ENCODE results near the gene PIP5K1C. TPM values are rescaled to one million over a fixed set of nuclear protein-coding genes. Genes with fewer than 3 reads are reported as not detected.
A peak's percentile ranks its signal among the peaks of the same experiment; 100 is the strongest.

Gene PIP5K1C
- total and polyA plus RNA-seq, 5 donors: 31.4 to 48.3 (median 39.7) TPM

DNA sequence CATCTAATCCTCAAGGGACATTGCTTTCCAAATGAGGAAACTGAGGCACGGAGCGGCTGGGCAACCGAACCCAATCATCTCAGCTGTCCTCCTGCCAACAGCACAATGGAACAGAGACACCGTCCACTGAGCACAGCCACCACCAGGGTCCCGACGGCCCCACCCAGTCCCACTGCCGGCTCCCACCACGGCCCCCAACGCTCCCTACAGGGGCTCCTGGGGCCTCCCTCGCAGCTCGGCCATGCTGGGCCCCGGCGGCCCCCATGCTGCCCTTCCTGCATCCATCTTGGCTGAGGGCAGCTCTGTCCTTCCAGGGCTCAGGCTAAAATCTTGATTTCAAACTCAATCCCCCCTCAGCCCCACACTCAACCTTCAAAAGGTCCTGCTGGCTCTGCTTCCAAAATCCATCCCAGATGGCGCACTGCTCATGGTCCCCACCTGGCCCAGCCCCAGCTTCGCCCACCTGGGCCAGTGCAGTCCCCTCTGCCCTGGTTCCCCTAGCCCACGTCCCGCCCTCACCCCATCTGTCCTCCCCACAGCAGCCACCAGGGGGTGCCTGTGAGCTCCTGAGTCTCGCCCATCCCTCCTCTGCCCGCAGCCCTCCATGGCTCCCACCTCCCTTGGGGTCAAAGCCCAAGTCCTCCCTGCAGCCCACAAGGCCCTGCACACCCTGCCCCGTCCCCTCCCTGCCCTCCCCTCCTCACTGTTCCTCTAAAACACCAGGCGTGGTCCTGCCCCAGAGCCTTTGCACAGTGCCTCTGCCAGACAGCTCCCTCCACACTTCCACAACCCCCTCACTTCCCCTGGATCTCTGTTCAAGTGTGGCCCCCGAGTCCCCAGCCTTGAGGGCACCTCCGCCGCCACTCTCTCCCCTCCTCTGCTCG lies 7.9 kb downstream of the PIP5K1C start:
- intact Hi-C loops (cut with DNase I): no loop called here
- Histone ChIP-seq H3K27ac (ENCODE audit: low read length) (no peak overlapping the region), H3K4me3 (ENCODE audit: low read length) (no peak overlapping the region), H3K27me3 (ENCODE audit: control insufficient read depth, insufficient read depth) (no peaks in the 10 kb centered on the region), H3K9me3 (ENCODE audit: control insufficient read depth, low read length) (no peaks in the 10 kb centered on the region), H3K4me1 (ENCODE audit: control insufficient read depth, insufficient read depth, low read length) (peaks cover 2% of the 10 kb centered on the region)
- peak in 1 of 3 donors; percentile 74 for DNase-seq
- 89% methylated on average over 25 of the region's 25 CpGs for WGBS
- peak; percentile 3 to 44 for ATAC-seq

DNA sequence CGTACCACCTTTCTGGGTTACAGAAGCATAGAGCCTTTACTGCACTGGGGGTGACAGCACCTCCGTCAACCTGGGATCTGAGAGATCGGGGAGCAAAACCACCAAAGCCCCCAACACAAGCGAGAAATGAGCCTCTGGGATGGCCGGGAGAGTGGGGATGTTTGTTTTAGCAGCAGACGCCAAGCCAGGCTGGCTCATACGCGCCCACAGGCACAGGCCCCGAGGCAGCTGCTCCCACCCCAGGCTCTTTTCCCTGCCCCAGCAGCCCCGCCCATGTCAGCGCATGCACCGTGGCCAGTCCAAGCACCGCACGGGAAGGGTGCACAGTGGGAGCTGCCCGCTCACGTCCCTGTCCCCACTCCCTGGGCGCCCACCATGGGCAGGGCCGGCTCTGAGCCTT lies 8.5 kb downstream of the PIP5K1C start:
- Histone ChIP-seq H3K27me3 (ENCODE audit: control insufficient read depth, insufficient read depth) (no peaks in the 10 kb centered on the region), H3K9me3 (ENCODE audit: control insufficient read depth, low read length) (no peaks in the 10 kb centered on the region), H3K27ac (ENCODE audit: low read length) (no peak overlapping the region), H3K4me1 (ENCODE audit: control insufficient read depth, insufficient read depth, low read length) (peaks cover 3% of the 10 kb centered on the region), H3K4me3 (ENCODE audit: low read length) (no peak overlapping the region)
- DNase-seq (no peak), ATAC-seq (no peak)
- 97% methylated on average over 18 of the region's 18 CpGs for WGBS
- intact Hi-C loops (cut with DNase I): no loop called here

- intact Hi-C loops (cut with DNase I): no loop called here
- 95% methylated on average over 16 of the region's 16 CpGs for WGBS
- Histone ChIP-seq H3K9me3 (ENCODE audit: control insufficient read depth, low read length) (no peaks in the 10 kb centered on the region), H3K27me3 (ENCODE audit: control insufficient read depth, insufficient read depth) (no peaks in the 10 kb centered on the region), H3K4me3 (ENCODE audit: low read length) (no peak overlapping the region), H3K27ac (ENCODE audit: low read length) (no peak overlapping the region), H3K4me1 (ENCODE audit: control insufficient read depth, insufficient read depth, low read length) (peaks cover 3% of the 10 kb centered on the region)
- DNase-seq (no peak), ATAC-seq (no peak)
Observed at GRCh38 chr19:3691372-3691716, 8.9 kb downstream of the PIP5K1C start.

DNA sequence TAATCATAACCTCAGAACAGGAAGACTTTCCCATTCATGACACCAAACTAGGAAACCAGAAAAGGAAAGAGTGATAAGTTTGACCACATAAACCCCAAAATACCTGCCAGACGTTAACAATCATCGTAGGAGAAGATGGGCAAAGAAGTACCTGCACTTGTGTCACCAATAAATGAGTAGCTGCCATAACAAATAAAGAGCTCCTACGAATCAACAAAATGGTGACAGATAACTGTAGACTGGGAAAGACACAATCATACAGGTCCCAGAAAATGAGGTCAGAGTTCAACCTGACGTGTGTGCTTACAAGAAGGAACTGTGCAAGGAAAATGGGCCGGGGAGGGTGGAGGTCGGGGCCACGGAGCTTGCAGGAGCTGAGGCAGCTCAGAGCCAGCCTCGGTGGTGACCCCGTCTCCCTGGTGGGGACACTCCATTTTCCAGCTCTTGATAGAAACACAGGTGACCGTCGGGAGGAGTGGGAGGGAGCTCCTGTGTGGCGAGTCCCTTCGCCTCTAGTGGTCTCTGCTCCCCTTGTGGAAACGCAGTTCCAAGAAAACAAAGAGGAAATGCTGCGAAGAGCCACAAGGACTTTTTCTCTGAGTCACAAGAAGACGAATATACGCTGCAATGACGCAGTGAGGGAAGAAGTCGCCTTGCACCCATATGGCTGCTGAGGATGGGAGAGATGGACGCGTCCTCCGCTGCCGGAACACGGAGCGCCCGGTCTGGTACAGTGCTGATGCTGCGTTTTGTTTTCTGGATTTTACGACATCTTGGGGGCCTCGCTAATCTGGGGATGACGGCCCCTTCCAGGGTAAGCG lies 9.5 kb downstream of the PIP5K1C start:
- no peak overlapping the region for H3K27ac ChIP-seq (ENCODE audit: low read length)
- intact Hi-C loops (cut with DNase I): no loop called here

DNA sequence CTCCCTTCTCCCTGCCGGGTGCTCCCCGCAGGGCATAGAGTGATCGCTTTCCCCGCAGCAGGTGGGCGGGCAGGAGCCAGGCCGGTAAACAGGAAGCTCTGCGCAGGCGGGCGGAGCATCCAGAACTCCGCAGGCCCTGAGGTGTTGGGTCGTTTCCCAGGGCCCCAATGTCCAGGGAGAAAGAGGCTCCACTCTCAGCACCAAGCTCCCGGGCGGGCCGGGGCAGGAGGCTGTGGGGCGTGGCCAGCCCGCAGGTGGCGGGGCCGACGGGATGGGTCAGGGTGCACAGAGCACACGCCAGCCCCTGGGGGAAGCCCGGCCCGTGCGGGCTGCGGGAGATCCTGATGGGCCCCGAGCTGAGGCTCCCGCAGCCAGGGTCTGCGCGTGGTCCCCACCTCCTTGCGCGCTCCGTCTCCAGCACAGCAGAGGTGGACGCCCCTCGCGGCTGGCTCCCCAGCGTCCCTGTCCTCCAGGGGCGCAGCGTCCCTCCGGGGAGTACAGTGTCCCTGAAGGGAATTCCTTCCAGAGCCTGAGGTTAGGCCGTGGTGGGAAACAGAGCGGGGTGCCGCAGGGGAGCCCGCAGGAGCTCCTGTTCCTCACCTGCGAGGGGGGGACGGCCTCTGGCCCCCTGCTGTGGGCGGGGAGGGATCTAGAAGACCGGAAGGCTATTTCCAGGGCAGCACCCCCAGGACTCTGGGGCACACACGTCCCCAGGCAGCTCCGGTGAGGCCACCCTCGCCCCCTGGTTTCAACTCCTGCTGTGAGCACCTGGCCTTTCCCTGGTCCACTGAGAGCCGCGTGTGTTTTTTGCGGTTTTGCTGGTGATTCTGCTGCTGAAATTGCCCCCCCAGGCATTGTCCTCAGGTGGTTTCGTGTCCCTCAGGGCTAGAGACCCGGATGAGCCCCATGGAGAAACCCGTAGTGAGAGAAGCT lies 12.2 kb downstream of the PIP5K1C start:
- Histone ChIP-seq H3K9me3 (ENCODE audit: control insufficient read depth, low read length) (no peaks in the 10 kb centered on the region), H3K27ac (ENCODE audit: low read length) (no peak overlapping the region), H3K27me3 (ENCODE audit: control insufficient read depth, insufficient read depth) (no peaks in the 10 kb centered on the region), H3K4me1 (ENCODE audit: control insufficient read depth, insufficient read depth, low read length) (peaks cover 3% of the 10 kb centered on the region), H3K4me3 (ENCODE audit: low read length) (no peak overlapping the region)
- intact Hi-C loops (cut with DNase I): no loop called here
- 48% methylated on average over 55 of the region's 55 CpGs for WGBS
- ATAC-seq (no peak), DNase-seq (peak in 2 of 3 donors; percentile 33 to 61)

More for the DNA sequence above, 9.5 kb downstream of the PIP5K1C start:
- Histone ChIP-seq H3K27me3 (ENCODE audit: control insufficient read depth, insufficient read depth) (no peaks in the 10 kb centered on the region), H3K4me3 (ENCODE audit: low read length) (no peak overlapping the region), H3K4me1 (ENCODE audit: control insufficient read depth, insufficient read depth, low read length) (peaks cover 3% of the 10 kb centered on the region), H3K9me3 (ENCODE audit: control insufficient read depth, low read length) (no peaks in the 10 kb centered on the region)
- DNase-seq (no peak), ATAC-seq (no peak)
- 94% methylated on average over 31 of the region's 31 CpGs for WGBS

GRCh38 chr19:3687393-3687773 lies 12.9 kb downstream of the PIP5K1C start:
- Histone ChIP-seq H3K27me3 (ENCODE audit: control insufficient read depth, insufficient read depth) (no peaks in the 10 kb centered on the region), H3K9me3 (ENCODE audit: control insufficient read depth, low read length) (no peaks in the 10 kb centered on the region), H3K27ac (ENCODE audit: low read length) (no peak overlapping the region), H3K4me1 (ENCODE audit: control insufficient read depth, insufficient read depth, low read length) (peaks cover 3% of the 10 kb centered on the region), H3K4me3 (ENCODE audit: low read length) (no peak overlapping the region)
- WGBS: 77% methylated on average over 12 of the region's 12 CpGs
- DNase-seq: peak in 1 of 3 donors; percentile 33
- ATAC-seq: no peak
- intact Hi-C loops (cut with DNase I): no loop called here

DNA sequence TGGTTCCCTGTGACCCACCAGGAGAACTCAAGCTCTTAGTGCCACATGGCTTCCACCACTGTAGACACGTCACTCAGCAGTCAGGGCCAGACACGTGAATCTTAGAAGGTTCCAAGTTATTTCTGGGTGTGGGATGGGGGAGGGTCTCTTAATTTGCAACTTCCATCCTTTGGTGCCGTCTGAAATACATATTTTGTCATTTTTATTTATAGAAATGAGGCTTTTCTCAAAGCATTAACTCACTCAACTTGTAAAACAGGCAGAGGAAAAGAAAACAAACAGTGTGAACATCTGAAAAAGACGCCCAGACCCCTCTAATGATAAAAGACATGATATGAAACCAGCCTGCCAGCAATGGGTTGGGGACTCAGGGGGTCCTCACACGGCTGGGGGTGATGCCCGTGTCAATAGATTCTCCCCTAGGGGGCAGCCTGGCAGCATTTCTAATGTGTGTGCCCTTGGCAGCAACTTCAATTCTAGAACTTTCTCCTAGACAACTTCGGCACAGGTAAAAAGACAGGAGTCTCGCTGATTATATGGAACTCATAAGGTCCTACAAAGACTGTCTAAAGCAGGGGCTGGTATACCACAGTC lies 15.4 kb downstream of the PIP5K1C start:
- WGBS: 71% methylated on average over 8 of the region's 8 CpGs
- no peak overlapping the region for H3K4me3 ChIP-seq (ENCODE audit: low read length)
- H3K9me3 ChIP-seq (ENCODE audit: control insufficient read depth, low read length): no peaks in the 10 kb centered on the region
- H3K27me3 ChIP-seq (ENCODE audit: control insufficient read depth, insufficient read depth): no peaks in the 10 kb centered on the region
- H3K4me1 ChIP-seq (ENCODE audit: control insufficient read depth, insufficient read depth, low read length): peaks cover 3% of the 10 kb centered on the region
- intact Hi-C loops (cut with DNase I): no loop called here
- ATAC-seq (no peak), DNase-seq (peak in 1 of 3 donors; percentile 36)
- no peak overlapping the region for H3K27ac ChIP-seq (ENCODE audit: low read length)

- H3K9me3 ChIP-seq (ENCODE audit: control insufficient read depth, low read length): no peaks in the 10 kb centered on the region
- no peak overlapping the region for H3K4me3 ChIP-seq (ENCODE audit: low read length)
- DNase-seq (peak in 2 of 3 donors; percentile 23 to 38), ATAC-seq (no peak)
- 79% methylated on average over 23 of the region's 23 CpGs for WGBS
- intact Hi-C loops (cut with DNase I): no loop called here
- peaks cover 3% of the 10 kb centered on the region for H3K4me1 ChIP-seq (ENCODE audit: control insufficient read depth, insufficient read depth, low read length)
- H3K27ac ChIP-seq (ENCODE audit: low read length): peak overlapping the region; percentile 32
- H3K27me3 ChIP-seq (ENCODE audit: control insufficient read depth, insufficient read depth): no peaks in the 10 kb centered on the region
Observed at GRCh38 chr19:3684054-3684816, 16.0 kb downstream of the PIP5K1C start.

- ATAC-seq (peak; percentile 59 to 83), DNase-seq (peak; percentile 55 to 81 (median 79))
- Histone ChIP-seq H3K9me3 (ENCODE audit: control insufficient read depth, low read length) (no peaks in the 10 kb centered on the region), H3K27ac (ENCODE audit: low read length) (peak overlapping the region; percentile 51), H3K27me3 (ENCODE audit: control insufficient read depth, insufficient read depth) (no peaks in the 10 kb centered on the region), H3K4me1 (ENCODE audit: control insufficient read depth, insufficient read depth, low read length) (peaks cover 3% of the 10 kb centered on the region), H3K4me3 (ENCODE audit: low read length) (no peak overlapping the region)
- intact Hi-C loops (cut with DNase I): no loop called here
- 57% methylated on average over 26 of the region's 26 CpGs for WGBS
Observed at GRCh38 chr19:3683405-3684053, 16.7 kb downstream of the PIP5K1C start.
